Measurements from ENCODE around the gene DPPA4. TPM values are rescaled to one million over a fixed set of nuclear protein-coding genes. Genes with fewer than 3 reads are reported as not detected.
"Not testable (repeated sequence)": the region's sequence is repeated elsewhere in the genome, so short reads cannot be mapped to it uniquely, and the experiment has no call there.

Gene DPPA4
- total and polyA plus RNA-seq, 8 donors, result 1.8 TPM; not detected in 7

- H3K9me3 ChIP-seq, result no peaks in the 10 kb centered on the region
- WGBS, 5 donors, result 80 to 90% (median 85%) methylated on average over 5 to 6 of the region's 6 CpGs
- no peak for DNase-seq
- H3K4me3 ChIP-seq, result no peak overlapping the region
- H3K4me1 ChIP-seq, result no peaks in the 10 kb centered on the region
- H3K36me3 ChIP-seq, result no peaks in the 10 kb centered on the region
- no peaks in the 10 kb centered on the region for H3K27me3 ChIP-seq
- no peak overlapping the region for H3K27ac ChIP-seq
- TF ChIP-seq EP300 (IDR thresholded peaks at IDR 0.05) (no peak), CTCF (IDR thresholded peaks at IDR 0.05) (no peak), POLR2A (IDR thresholded peaks at IDR 0.05) (no peak), POLR2AphosphoS5 (IDR thresholded peaks at IDR 0.05) (no peak)
- intact Hi-C loops (cut with DNase I; ENCODE audit: low total_unique reads), result no loop called here
These were observed 26.7 kb upstream of the DPPA4 start for GRCh38 chr3:109364088-109364487.

GRCh38 chr3:109363634-109364033, 26.3 kb upstream of the DPPA4 start:
- intact Hi-C loops (cut with DNase I; ENCODE audit: low total_unique reads), result no loop called here
- Histone ChIP-seq H3K9me3 (no peaks in the 10 kb centered on the region), H3K27ac (no peak overlapping the region), H3K27me3 (no peaks in the 10 kb centered on the region), H3K36me3 (no peaks in the 10 kb centered on the region), H3K4me3 (no peak overlapping the region), H3K4me1 (no peaks in the 10 kb centered on the region)
- no peak for TF ChIP-seq EP300 (IDR thresholded peaks at IDR 0.05)
- TF ChIP-seq POLR2A (IDR thresholded peaks at IDR 0.05), result no peak
- TF ChIP-seq POLR2AphosphoS5 (IDR thresholded peaks at IDR 0.05), result no peak
- no peak for TF ChIP-seq CTCF (IDR thresholded peaks at IDR 0.05)
- no peak for DNase-seq

- intact Hi-C loops (cut with DNase I; ENCODE audit: low total_unique reads), result no loop called here
- H3K27me3 ChIP-seq, result no peaks in the 10 kb centered on the region
- WGBS, 5 donors, result 48 to 72% (median 68%) methylated on average over 4 of the region's 4 CpGs
- H3K9me3 ChIP-seq, result no peaks in the 10 kb centered on the region
- H3K4me3 ChIP-seq, result no peak overlapping the region
- no peak overlapping the region for H3K27ac ChIP-seq
- DNase-seq, result no peak
- H3K36me3 ChIP-seq, result no peaks in the 10 kb centered on the region
- H3K4me1 ChIP-seq, result no peaks in the 10 kb centered on the region
- no peak for TF ChIP-seq CTCF (IDR thresholded peaks at IDR 0.05)
- no peak for TF ChIP-seq POLR2A (IDR thresholded peaks at IDR 0.05)
- no peak for TF ChIP-seq EP300 (IDR thresholded peaks at IDR 0.05)
- no peak for TF ChIP-seq POLR2AphosphoS5 (IDR thresholded peaks at IDR 0.05)
These were observed 25.5 kb upstream of the DPPA4 start for GRCh38 chr3:109362823-109363222.

GRCh38 chr3:109358809-109359208, 21.5 kb upstream of the DPPA4 start:
- 59 to 86% (median 64%) methylated on average over 2 of the region's 2 CpGs for WGBS, 5 donors
- DNase-seq; intact Hi-C loops (cut with DNase I; ENCODE audit: low total_unique reads); H3K36me3 ChIP-seq; H3K27me3 ChIP-seq; H3K9me3 ChIP-seq; H3K4me3 ChIP-seq; H3K4me1 ChIP-seq; H3K27ac ChIP-seq: not testable (repeated sequence)

GRCh38 chr3:109356442-109357155, 19.3 kb upstream of the DPPA4 start:
- no peak for DNase-seq

More at GRCh38 chr3:109356442-109357155, 19.3 kb upstream of the DPPA4 start:
- Histone ChIP-seq H3K27me3 (no peaks in the 10 kb centered on the region), H3K9me3 (no peaks in the 10 kb centered on the region), H3K4me1 (peaks cover 0 to 4% (median 0%) of the 10 kb centered on the region in 4 donors), H3K4me3 (no peak overlapping the region), H3K36me3 (no peaks in the 10 kb centered on the region), H3K27ac (no peak overlapping the region)
- intact Hi-C loops (cut with DNase I; ENCODE audit: low total_unique reads), result no loop called here
- 74 to 85% (median 81%) methylated on average over 3 of the region's 3 CpGs for WGBS, 5 donors
- TF ChIP-seq POLR2AphosphoS5 (IDR thresholded peaks at IDR 0.05) (no peak), CTCF (IDR thresholded peaks at IDR 0.05) (no peak), EP300 (IDR thresholded peaks at IDR 0.05) (no peak), POLR2A (IDR thresholded peaks at IDR 0.05) (no peak)
